GM18505 (cell line): Measurements from ENCODE around the gene CC2D2B.

Experiments
- ATAC-seq: cut with Tn5 transposase; IDR thresholded peaks from one replicate; pipeline ENCODE4 v1.9.1; 2021; ENCODE audit not compliant: unreplicated experiment
- POLR2A ChIP-seq: IDR thresholded peaks from 4 replicates; pipeline ENCODE4 v1.6.1; 2011; ENCODE audit warnings: borderline replicate concordance; ENCODE audit not compliant: insufficient read depth, insufficient read length; ENCODE audit errors: extremely low read depth

Gene CC2D2B

DNA sequence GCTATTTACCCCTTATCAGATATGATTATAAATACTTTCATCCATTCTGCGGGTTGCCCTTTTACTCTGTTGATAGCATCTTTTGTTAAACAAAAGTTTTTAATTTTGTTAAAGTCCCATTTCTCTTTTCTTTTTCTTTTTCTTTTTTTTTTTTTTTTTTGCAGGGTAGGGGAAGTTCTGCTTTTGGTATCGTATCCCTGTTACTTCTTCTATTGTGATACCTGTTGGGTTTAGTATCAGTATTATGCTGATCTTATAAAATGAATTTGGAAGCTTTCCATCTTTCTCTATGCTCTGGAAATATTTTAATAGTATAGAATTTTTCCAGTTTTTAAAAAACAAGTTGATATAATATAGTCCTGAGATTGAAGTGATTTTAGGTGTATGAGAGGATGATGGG lies 141.6 kb downstream of the CC2D2B start:
- ATAC-seq, result no peak
- no peak for TF ChIP-seq POLR2A

DNA sequence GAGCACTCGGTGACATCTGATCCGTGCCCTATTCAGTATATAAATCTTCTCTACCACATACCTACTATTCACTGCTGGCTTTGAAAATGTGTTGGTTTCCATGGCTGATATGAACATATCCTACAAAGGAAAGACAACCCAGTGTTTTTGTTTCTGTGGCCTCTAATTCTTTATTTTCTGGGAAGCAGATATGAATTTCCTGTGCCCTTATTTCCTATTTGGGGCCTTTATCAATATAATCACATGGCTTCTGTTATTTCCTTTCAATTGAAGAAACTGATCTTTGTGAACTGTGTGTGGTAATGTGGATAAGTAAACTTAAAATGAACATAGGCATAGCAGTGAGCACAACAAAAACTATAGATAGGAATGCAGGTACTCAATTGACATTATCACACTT lies 146.2 kb downstream of the CC2D2B start:
- no peak for TF ChIP-seq POLR2A
- ATAC-seq, result no peak

DNA sequence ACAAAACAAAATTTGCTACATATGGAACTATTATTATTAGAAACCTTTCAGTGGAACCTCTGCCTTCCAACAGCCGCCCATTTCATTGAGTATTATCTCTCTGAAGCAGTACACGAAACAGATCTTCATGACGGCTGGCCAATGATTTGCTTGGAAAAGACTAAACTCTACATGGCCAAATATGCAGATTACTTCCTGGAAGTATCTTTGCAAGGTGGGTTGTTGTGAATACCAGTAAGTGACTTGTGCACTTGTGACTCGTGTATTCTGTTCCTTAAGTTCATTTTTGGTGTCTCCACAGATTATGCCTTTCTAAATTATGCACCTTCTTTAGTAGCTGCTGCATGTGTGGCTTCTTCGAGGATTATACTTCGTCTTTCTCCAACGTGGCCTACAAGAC lies 149.0 kb downstream of the CC2D2B start:
- no peak for TF ChIP-seq POLR2A
- no peak for ATAC-seq

DNA sequence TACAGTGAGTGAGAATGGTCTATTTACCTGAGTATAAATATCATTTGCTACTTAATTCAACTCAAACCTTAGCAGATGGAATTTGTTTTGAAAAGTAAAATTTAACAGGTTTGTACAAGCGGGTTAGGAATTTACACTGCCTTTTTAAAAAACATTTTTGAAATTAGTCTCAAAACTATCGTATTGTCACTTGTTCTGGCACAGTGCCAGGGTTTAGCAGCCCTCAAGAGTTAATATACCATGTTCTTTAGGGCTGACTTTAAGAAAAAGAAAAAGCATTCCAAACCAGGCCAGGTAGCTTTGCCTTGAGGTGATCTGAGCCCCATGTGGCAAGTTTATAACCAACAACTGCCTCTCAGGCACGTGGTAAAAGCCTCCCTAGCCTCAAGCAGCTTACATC lies 153.5 kb downstream of the CC2D2B start:
- no peak for ATAC-seq
- no peak for TF ChIP-seq POLR2A

DNA sequence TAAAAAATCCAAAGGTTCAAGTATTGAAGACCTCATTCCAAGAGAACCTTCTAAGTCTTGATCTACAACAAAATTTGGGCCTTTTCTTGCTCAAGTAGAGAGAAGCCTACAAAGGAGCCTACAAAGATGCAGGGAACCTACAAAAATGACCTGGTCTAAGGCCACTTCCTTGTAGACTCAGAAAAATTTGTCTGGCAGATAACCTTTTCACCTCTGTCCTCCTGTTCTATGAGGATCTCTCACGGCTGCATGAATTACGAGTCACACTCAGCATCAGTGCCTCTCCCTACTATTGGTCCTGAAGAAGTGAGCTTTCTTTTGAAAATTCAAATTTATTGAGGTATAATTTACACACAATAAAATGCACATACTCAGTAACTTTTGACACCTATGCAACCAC lies 164.9 kb downstream of the CC2D2B start:
- no peak for TF ChIP-seq POLR2A
- ATAC-seq, result no peak

DNA sequence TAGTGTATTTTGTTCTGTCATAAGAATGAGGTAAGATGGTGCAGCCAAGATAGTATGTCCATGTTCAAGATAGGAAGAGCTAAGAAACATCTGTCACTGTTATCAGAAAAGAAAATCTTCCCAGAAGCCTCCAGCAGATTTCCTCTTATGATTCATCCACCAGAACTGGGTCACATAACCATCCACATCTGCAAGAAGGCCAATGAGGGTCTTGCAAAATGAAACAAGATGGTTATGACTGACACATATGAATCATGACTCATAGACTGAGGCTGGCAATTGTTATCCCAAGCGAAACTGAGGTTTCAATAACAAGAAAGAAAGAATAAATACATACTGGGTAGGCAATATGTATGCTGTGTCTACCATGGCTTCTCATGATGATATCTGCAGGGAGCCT lies 165.9 kb downstream of the CC2D2B start:
- no peak for ATAC-seq
- TF ChIP-seq POLR2A, result no peak

DNA sequence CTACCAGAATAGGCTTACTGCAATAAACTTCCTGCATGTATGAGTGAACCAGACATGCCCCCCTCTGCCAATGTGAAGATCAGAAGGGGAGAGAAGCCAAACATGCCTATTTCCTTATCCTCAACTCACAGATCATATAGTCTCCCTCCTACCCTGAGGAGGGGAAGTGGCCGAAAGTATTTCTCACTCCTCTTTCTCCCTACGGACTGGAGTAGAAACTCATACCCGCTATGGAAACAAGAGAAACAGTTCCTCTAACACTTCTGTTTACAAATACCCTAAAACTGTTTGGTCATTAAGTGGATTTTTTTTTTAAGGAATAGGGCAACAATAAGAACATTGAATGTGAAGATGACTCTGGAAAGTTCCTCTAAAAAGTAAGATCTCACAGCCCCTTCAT lies 167.0 kb downstream of the CC2D2B start:
- ATAC-seq, result no peak
- TF ChIP-seq POLR2A, result no peak

DNA sequence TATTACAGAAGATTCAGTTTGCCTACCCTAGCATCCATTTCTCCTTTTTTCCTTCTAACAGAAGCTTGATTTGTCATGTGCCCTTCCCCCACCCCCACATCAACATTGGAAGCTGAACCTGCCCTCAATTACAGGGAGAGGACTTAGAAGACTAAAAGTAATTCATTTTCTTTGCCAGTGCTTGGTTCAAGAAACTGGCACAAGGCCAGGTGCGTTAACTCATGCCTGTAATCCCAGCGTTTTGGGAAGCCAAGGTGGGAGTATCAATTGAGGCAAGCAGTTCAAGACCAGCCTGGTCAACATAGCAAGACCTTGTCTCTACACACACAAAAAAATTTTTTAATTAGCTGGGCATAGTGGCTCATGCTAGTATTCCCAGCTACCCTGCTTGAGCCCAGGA lies 168.2 kb downstream of the CC2D2B start:
- no peak for TF ChIP-seq POLR2A
- ATAC-seq, result no peak

DNA sequence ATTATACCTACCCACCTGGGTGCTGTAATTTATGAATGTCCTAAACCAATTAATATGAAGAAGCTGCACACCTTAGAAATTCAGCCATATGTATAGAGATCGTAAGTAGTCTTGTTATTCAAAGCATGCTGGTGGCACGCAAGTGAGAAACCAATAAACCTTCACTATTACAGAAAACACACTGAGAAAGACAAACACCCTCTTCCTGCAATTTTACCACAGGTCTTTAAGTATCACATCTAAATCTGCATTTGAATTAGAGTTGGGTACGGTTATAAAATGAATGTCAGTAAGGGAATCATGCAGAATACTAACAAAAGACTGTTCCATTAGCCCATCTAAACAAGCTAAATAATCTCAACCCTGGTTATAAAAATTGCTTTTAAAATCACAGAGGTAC lies 169.4 kb downstream of the CC2D2B start:
- ATAC-seq, result no peak
- TF ChIP-seq POLR2A, result no peak

DNA sequence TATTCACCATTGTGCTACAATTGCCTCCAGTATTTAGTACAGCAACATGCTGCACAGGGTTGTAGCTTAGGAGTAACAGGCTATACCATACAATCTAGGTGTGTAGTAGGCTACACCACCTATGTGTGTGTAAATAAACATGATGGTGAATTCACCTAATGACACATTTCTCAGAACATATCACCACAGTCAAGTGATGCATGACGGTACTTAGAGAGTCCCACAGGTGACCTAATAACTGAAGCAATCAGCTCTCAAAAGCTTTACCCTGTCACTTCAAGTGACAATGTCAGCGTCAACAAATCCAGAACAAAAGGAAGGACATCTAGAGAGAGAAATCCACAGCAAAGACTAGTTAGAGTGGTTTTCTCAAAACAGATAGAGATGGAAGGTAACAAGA lies 174.4 kb downstream of the CC2D2B start:
- no peak for ATAC-seq
- TF ChIP-seq POLR2A, result no peak
